ENCODE measurements around the gene HERPUD1.

DNA sequence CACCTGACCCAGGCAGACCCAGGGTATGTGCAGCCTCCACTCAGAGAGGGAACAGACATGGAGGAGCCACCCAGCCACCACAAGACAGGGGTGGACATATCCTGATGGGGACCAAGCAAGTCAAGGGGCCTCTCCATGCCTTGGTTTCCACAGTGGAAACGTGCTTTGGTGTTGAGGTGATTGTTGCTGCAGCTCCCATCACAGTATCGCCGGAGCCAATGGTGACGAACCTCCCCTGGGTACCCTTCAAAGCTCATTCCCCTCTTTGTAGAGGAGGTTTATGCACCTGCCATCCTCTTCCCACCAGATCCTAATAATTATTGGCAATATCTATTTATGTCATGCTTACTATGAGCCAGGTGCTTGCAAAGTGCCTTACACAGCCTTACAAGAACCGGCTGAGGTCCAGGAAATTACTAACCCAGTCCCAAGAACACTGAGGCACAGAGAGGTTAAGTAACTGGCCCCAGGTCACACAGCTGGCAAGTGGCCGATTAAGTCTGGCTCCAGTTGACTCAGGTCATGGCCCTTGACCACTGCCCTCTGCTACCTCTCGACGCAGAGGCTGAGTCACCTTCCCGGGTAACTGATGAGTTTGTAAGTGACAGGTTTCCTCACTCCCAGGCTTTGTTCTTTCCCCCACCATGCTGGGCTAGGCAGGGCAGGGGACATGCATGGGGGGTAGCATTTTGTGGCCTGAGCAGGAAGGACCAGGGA lies 46.3 kb upstream of the HERPUD1 start:
- TF ChIP-seq, protein P1, sequence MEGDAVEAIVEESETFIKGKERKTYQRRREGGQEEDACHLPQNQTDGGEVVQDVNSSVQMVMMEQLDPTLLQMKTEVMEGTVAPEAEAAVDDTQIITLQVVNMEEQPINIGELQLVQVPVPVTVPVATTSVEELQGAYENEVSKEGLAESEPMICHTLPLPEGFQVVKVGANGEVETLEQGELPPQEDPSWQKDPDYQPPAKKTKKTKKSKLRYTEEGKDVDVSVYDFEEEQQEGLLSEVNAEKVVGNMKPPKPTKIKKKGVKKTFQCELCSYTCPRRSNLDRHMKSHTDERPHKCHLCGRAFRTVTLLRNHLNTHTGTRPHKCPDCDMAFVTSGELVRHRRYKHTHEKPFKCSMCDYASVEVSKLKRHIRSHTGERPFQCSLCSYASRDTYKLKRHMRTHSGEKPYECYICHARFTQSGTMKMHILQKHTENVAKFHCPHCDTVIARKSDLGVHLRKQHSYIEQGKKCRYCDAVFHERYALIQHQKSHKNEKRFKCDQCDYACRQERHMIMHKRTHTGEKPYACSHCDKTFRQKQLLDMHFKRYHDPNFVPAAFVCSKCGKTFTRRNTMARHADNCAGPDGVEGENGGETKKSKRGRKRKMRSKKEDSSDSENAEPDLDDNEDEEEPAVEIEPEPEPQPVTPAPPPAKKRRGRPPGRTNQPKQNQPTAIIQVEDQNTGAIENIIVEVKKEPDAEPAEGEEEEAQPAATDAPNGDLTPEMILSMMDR (IDR thresholded peaks at IDR 0.05; ENCODE audit: borderline replicate concordance, extremely low read depth, low read length, poor library complexity, severe bottlenecking), result no peak
- TF ChIP-seq EZH2 (IDR thresholded peaks at IDR 0.05; ENCODE audit: borderline replicate concordance, low read depth, low read length, severe bottlenecking), result no peak
